ENCODE results near the gene NOVA2.

DNA sequence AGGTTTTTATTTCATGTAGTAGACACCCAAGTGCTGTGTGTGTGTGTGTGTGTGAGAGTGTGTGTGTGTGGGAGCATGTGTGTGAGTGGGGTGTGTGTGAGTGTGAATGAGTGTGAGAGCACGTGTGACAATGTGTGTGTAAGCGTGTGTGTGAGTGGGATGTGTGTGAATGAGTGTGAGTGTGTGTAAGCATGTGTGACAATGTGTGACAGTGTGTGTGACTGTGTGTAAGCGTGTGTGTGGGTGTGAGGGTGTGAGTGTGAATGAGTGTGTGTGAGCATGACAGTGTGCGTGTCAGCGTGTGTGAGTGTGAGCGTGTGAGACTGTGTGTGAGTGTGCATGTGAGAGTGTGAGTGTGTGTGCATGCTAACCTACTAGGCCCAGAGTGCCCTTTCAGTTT is 15.3 kb downstream of the NOVA2 start:
- TF ChIP-seq SMAD3 (CRISPR knock-in tag; IDR thresholded peaks at IDR 0.05; ENCODE audit: borderline replicate concordance) (no peak), JUN (CRISPR knock-in tag; IDR thresholded peaks at IDR 0.05) (no peak), TEAD4 (CRISPR knock-in tag; IDR thresholded peaks at IDR 0.05) (no peak), ETV6 (CRISPR knock-in tag; IDR thresholded peaks at IDR 0.05) (no peak)
- TF ChIP-seq, protein P1, sequence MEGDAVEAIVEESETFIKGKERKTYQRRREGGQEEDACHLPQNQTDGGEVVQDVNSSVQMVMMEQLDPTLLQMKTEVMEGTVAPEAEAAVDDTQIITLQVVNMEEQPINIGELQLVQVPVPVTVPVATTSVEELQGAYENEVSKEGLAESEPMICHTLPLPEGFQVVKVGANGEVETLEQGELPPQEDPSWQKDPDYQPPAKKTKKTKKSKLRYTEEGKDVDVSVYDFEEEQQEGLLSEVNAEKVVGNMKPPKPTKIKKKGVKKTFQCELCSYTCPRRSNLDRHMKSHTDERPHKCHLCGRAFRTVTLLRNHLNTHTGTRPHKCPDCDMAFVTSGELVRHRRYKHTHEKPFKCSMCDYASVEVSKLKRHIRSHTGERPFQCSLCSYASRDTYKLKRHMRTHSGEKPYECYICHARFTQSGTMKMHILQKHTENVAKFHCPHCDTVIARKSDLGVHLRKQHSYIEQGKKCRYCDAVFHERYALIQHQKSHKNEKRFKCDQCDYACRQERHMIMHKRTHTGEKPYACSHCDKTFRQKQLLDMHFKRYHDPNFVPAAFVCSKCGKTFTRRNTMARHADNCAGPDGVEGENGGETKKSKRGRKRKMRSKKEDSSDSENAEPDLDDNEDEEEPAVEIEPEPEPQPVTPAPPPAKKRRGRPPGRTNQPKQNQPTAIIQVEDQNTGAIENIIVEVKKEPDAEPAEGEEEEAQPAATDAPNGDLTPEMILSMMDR (IDR thresholded peaks at IDR 0.05), result no peak
- TF ChIP-seq, protein P2, sequence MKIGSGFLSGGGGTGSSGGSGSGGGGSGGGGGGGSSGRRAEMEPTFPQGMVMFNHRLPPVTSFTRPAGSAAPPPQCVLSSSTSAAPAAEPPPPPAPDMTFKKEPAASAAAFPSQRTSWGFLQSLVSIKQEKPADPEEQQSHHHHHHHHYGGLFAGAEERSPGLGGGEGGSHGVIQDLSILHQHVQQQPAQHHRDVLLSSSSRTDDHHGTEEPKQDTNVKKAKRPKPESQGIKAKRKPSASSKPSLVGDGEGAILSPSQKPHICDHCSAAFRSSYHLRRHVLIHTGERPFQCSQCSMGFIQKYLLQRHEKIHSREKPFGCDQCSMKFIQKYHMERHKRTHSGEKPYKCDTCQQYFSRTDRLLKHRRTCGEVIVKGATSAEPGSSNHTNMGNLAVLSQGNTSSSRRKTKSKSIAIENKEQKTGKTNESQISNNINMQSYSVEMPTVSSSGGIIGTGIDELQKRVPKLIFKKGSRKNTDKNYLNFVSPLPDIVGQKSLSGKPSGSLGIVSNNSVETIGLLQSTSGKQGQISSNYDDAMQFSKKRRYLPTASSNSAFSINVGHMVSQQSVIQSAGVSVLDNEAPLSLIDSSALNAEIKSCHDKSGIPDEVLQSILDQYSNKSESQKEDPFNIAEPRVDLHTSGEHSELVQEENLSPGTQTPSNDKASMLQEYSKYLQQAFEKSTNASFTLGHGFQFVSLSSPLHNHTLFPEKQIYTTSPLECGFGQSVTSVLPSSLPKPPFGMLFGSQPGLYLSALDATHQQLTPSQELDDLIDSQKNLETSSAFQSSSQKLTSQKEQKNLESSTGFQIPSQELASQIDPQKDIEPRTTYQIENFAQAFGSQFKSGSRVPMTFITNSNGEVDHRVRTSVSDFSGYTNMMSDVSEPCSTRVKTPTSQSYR (CRISPR knock-in tag; IDR thresholded peaks at IDR 0.05), result no peak
- TF ChIP-seq, protein P3, sequence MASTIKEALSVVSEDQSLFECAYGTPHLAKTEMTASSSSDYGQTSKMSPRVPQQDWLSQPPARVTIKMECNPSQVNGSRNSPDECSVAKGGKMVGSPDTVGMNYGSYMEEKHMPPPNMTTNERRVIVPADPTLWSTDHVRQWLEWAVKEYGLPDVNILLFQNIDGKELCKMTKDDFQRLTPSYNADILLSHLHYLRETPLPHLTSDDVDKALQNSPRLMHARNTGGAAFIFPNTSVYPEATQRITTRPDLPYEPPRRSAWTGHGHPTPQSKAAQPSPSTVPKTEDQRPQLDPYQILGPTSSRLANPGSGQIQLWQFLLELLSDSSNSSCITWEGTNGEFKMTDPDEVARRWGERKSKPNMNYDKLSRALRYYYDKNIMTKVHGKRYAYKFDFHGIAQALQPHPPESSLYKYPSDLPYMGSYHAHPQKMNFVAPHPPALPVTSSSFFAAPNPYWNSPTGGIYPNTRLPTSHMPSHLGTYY (CRISPR knock-in tag; IDR thresholded peaks at IDR 0.05), result no peak
- TF ChIP-seq, protein P4, sequence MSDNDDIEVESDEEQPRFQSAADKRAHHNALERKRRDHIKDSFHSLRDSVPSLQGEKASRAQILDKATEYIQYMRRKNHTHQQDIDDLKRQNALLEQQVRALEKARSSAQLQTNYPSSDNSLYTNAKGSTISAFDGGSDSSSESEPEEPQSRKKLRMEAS (CRISPR knock-in tag; IDR thresholded peaks at IDR 0.05), result no peak
- TF ChIP-seq, protein P5, sequence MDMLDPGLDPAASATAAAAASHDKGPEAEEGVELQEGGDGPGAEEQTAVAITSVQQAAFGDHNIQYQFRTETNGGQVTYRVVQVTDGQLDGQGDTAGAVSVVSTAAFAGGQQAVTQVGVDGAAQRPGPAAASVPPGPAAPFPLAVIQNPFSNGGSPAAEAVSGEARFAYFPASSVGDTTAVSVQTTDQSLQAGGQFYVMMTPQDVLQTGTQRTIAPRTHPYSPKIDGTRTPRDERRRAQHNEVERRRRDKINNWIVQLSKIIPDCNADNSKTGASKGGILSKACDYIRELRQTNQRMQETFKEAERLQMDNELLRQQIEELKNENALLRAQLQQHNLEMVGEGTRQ (CRISPR knock-in tag; IDR thresholded peaks at IDR 0.05), result no peak
